HG02623 (cell line): Measurements from ENCODE around the gene PACSIN1.
"Not testable (repeated sequence)": the region's sequence is repeated elsewhere in the genome, so short reads cannot be mapped to it uniquely, and the experiment has no call there.

ENCODE experiments used
- ATAC-seq: cut with Tn5 transposase; IDR thresholded peaks from one replicate; pipeline ENCODE4 v1.9.1; 2021; ENCODE audit warnings: moderate library complexity; ENCODE audit not compliant: unreplicated experiment

PACSIN1 gene

GRCh38 chr6:34484899-34485298 is 19.0 kb downstream of the PACSIN1 start:
- ATAC-seq: no peak

GRCh38 chr6:34485321-34486060 is 19.6 kb downstream of the PACSIN1 start:
- no peak for ATAC-seq

- ATAC-seq: no peak
Measured at GRCh38 chr6:34486106-34486740, 20.3 kb downstream of the PACSIN1 start.

GRCh38 chr6:34486886-34487285 is 21.0 kb downstream of the PACSIN1 start:
- ATAC-seq: not testable (repeated sequence)

- ATAC-seq: no peak
Measured at GRCh38 chr6:34487536-34487935, 21.7 kb downstream of the PACSIN1 start.

GRCh38 chr6:34489207-34489805 is 23.4 kb downstream of the PACSIN1 start:
- ATAC-seq: no peak

GRCh38 chr6:34490390-34491090 is 24.7 kb downstream of the PACSIN1 start:
- no peak for ATAC-seq

GRCh38 chr6:34491091-34491430 is 25.2 kb downstream of the PACSIN1 start:
- no peak for ATAC-seq

GRCh38 chr6:34493344-34493743 is 27.5 kb downstream of the PACSIN1 start:
- ATAC-seq: no peak

- no peak for ATAC-seq
Measured at GRCh38 chr6:34494973-34495372, 29.1 kb downstream of the PACSIN1 start.

- ATAC-seq: no peak
Measured at GRCh38 chr6:34496103-34496685, 30.3 kb downstream of the PACSIN1 start.

- ATAC-seq: no peak
Measured at GRCh38 chr6:34497411-34497810, 31.5 kb downstream of the PACSIN1 start.

GRCh38 chr6:34506718-34507117 is 40.8 kb downstream of the PACSIN1 start:
- no peak for ATAC-seq

- no peak for ATAC-seq
Measured at GRCh38 chr6:34508425-34508824, 42.5 kb downstream of the PACSIN1 start.

- no peak for ATAC-seq
Measured at GRCh38 chr6:34509782-34510181, 43.9 kb downstream of the PACSIN1 start.

- ATAC-seq: no peak
Measured at GRCh38 chr6:34510299-34510698, 44.4 kb downstream of the PACSIN1 start.

- no peak for ATAC-seq
Measured at GRCh38 chr6:34511214-34511914, 45.5 kb downstream of the PACSIN1 start.

GRCh38 chr6:34511915-34512737 is 46.2 kb downstream of the PACSIN1 start:
- no peak for ATAC-seq

- no peak for ATAC-seq
Measured at GRCh38 chr6:34512738-34513115, 46.9 kb downstream of the PACSIN1 start.

GRCh38 chr6:34513646-34514045 is 47.8 kb downstream of the PACSIN1 start:
- ATAC-seq: no peak
